Aorta (tissue), 5 donors: Measurements from ENCODE around the gene CCDC116. TPM values are rescaled to one million over a fixed set of nuclear protein-coding genes. Genes with fewer than 3 reads are reported as not detected.
"Not testable (repeated sequence)": the region's sequence is repeated elsewhere in the genome, so short reads cannot be mapped to it uniquely, and the experiment has no call there.

Source experiments
- ATAC-seq: fragments of 200-7000 bp; cut with Tn5 transposase; one replicate; pipeline ENCODE4 v1.9.1; 2022; ENCODE audit warnings: moderate library complexity; ENCODE audit not compliant: low FRiP score
- DNase-seq, 2 donors: peaks; one replicate each; pipeline ENCODE4 v3.0.0-alpha.2; 2020
- H3K27ac ChIP-seq, 2 donors: one replicate each; pipeline ENCODE4 v1.5.1; 2013; ENCODE audit warnings: low read length in 2 of 2, mild to moderate bottlenecking in 2 of 2, moderate library complexity in 2 of 2, control low read depth in 1 of 2, inconsistent platforms in 1 of 2, low read depth in 1 of 2
- H3K27me3 ChIP-seq, 2 donors: one replicate each; pipeline ENCODE4 v1.6.1; 2013; ENCODE audit warnings: control low read depth in 1 of 2, low read length in 1 of 2, mild to moderate bottlenecking in 1 of 2, moderate library complexity in 1 of 2; ENCODE audit not compliant: insufficient read depth in 2 of 2, control insufficient read depth in 1 of 2
- H3K36me3 ChIP-seq, 2 donors: one replicate each; pipeline ENCODE4 v1.6.1; 2013; ENCODE audit warnings: control low read depth in 1 of 2, low read length in 1 of 2, mild to moderate bottlenecking in 1 of 2; ENCODE audit not compliant: insufficient read depth in 2 of 2, control insufficient read depth in 1 of 2
- H3K4me1 ChIP-seq, 2 donors: one replicate each; pipeline ENCODE4 v1.6.1; 2013; ENCODE audit warnings: low read length in 2 of 2, control low read depth in 1 of 2, mild to moderate bottlenecking in 1 of 2, moderate library complexity in 1 of 2; ENCODE audit not compliant: insufficient read depth in 2 of 2, control insufficient read depth in 1 of 2
- H3K4me3 ChIP-seq, 2 donors: one replicate each; pipeline ENCODE4 v1.5.1; 2013; ENCODE audit warnings: low read length in 2 of 2, control low read depth in 1 of 2, mild to moderate bottlenecking in 1 of 2
- H3K9me3 ChIP-seq: one replicate; pipeline ENCODE4 v1.6.1; 2013; ENCODE audit warnings: mild to moderate bottlenecking, low read length; ENCODE audit not compliant: control insufficient read depth
- WGBS, 2 donors: extraction: QIAGEN DNeasy Blood & Tissue Kit; methylation state at CpG; one replicate each; pipeline ENCODE4 v1.1.7; 2013; 5-methylcytosine and 5-hydroxymethylcytosine counted together
- intact Hi-C, 2 donors: fragments of 100-400 bp; cut with DNase I; formaldehyde crosslinking; loops; one replicate each; pipeline versions ENCODE4 v1.14.2 to v1.15.0; 2022
- polyA plus RNA-seq, 2 donors: library from polyadenylated mRNA; stranded (reverse); fragments of 200-250 nt; gene quantifications; one replicate each; pipeline ENCODE4 v1.2.3, GENCODE V29; 2013
- total RNA-seq, 2 donors: library from RNA; stranded (reverse); fragmentation: NEBNext Ultra II Directional; extraction: Animal tissue kit (Norgen Biotek cat#: 25700); gene quantifications; one replicate each; pipeline ENCODE4 v1.2.1, GENCODE V29; 2021
- donor health status: healthy with polysubstance abuse.
- donor health status: Bipolar disorder and iron deficiency.
- donor health status: DM: no; HTN: no; CAD: no.
- donor health status: DM: no; HTN: no; CAD: no.
- donor health status: DM: yes; HTN: yes; CAD: no.

The CCDC116 gene
- total and polyA plus RNA-seq, 4 donors = 1.0 to 2.5 (median 1.8) TPM; not detected in 1

DNA sequence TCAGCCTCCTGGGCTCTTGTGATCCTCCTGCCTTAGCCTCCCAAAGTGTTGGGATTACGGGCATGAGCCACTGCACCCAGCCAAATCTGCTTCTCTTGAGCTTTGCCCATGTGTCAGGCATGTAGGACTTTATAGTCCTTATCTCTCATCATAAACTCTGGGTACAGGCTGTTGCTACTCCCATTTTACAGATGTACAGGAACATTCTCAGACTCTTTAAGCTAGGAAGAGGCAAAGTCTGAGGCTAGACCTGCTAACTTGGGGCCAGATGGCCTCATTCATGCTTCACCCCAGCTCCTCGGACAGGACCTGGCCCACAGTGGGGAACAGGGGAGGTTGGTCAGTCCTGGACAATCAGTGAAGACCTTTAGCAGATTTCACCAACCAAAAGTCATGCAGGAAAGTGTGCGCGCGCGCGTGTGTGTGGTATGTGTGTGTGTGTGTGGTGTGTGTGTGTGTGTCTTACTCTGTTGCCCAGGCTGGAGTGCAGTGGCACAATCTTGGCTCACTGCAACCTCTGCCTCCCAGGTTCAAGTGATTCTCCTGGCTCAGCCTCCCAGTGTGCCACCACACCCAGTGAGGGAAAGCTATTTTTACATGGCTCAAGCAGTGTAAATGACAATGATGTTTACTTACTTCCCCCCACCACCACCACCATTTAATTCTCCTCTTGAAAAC lies 26.5 kb upstream of the CCDC116 start:
- no peaks in the 10 kb centered on the region for H3K4me1 ChIP-seq
- no peaks in the 10 kb centered on the region for H3K9me3 ChIP-seq
- no peak overlapping the region for H3K4me3 ChIP-seq
- intact Hi-C loops = no loop called here
- H3K36me3 ChIP-seq = peaks cover 0 to under 1% of the 10 kb centered on the region in 2 donors
- no peaks in the 10 kb centered on the region for H3K27me3 ChIP-seq
- DNase-seq (no peak), ATAC-seq (no peak)
- no peak overlapping the region for H3K27ac ChIP-seq
- 96 to 97% methylated on average over 7 of the region's 7 CpGs for WGBS, 2 donors

DNA sequence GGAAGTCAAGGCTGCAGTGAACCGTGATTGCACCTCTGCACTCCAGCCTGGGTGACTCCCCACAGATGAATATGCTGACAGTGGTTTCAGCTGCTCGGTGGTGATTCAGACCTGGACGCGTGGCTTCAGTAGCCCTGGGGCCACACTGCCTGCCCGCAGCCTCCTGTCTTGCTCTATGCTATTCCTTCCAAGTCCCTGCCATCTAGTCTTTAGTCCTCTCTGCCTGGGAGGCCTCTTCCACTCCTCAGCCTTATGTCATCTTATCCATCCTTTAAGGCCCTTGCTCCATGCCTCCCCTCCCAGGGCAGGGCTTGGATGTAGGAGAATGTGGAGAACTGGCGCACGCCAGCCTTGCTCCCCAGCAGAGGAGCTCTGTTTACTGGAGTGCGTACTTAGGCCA lies 25.8 kb upstream of the CCDC116 start:
- Histone ChIP-seq H3K27ac (no peak overlapping the region), H3K4me3 (no peak overlapping the region), H3K27me3 (no peaks in the 10 kb centered on the region), H3K36me3 (peaks cover 0 to 3% of the 10 kb centered on the region in 2 donors), H3K9me3 (no peaks in the 10 kb centered on the region), H3K4me1 (no peaks in the 10 kb centered on the region)
- DNase-seq = no peak
- intact Hi-C loops = no loop called here
- 96 to 97% methylated on average over 8 of the region's 8 CpGs for WGBS, 2 donors
- ATAC-seq = no peak

DNA sequence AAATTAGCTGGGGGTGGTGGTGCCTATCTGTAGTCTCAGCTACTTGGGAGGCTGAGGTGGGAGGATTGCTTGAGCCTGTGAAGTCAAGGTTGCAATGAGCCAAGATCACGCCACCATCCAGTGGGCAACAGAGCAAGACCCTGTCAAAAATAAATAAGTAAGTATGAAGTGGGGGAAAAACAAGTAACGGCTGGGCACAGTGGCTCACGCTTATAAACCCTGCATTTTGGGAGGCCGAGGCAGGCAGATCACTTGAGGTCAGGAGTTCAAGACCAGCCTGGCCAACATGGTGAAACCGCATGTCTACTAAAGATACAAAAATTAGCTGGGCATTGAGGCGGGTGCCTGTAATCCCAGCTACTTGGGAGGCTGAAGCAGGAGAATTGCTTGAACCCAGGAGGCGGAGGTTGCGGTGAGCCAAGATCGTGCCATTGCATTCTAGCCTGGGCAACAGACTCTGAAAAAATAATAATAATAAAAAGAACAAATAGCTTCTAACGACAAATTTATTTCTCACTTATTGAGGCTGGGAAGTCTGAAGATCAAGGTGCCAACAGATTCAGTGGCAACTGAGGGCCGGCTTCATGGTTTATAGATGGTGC lies 22.9 kb upstream of the CCDC116 start:
- H3K36me3 ChIP-seq, H3K4me1 ChIP-seq, intact Hi-C loops, H3K4me3 ChIP-seq, H3K27me3 ChIP-seq, DNase-seq, ATAC-seq, H3K27ac ChIP-seq, H3K9me3 ChIP-seq: not testable (repeated sequence)
- 96 to 97% methylated on average over 11 of the region's 11 CpGs for WGBS, 2 donors

DNA sequence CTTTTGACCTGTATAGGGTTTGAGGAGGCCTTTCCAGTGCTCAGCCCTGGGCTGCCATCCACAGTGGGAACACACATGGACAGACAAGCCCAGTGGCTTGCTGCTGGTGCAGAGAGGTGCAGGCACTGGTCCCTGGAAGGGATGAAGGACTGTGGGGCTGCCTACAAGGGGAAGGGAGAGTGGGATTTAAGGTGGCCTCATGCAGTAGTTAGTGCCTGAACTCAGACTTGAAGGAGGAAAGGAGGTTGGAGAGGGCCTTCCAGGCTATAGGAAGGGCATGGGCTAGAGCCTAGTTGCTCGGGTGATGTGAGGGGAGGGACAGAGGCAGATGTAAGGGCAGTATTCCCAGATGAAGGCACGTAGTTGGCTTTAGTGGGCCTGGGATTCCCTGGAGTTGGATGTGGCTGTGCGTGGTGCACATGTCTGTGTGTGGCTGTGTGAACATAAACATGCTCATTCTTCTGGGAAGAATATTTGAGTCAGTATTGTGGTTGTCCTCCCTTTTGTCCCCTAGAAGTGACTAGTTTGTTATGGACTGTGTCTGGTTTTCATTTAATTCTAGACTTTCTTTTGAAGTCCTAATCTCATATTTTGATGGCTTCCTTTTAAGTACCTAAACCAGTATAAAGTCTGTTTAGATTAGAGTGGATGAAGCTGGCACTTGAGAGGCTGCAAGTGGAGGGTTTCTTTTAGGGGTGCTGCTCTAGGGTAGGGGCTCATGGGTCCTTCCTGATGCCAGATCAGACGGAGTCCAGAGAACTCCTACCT lies 21.2 kb upstream of the CCDC116 start:
- Histone ChIP-seq H3K27ac (no peak overlapping the region), H3K4me1 (no peaks in the 10 kb centered on the region), H3K36me3 (peaks cover 0 to 5% of the 10 kb centered on the region in 2 donors), H3K4me3 (no peak overlapping the region), H3K9me3 (no peaks in the 10 kb centered on the region), H3K27me3 (no peaks in the 10 kb centered on the region)
- intact Hi-C loops = no loop called here
- no peak for ATAC-seq
- no peak for DNase-seq
- 79 to 83% methylated on average over 4 of the region's 4 CpGs for WGBS, 2 donors

DNA sequence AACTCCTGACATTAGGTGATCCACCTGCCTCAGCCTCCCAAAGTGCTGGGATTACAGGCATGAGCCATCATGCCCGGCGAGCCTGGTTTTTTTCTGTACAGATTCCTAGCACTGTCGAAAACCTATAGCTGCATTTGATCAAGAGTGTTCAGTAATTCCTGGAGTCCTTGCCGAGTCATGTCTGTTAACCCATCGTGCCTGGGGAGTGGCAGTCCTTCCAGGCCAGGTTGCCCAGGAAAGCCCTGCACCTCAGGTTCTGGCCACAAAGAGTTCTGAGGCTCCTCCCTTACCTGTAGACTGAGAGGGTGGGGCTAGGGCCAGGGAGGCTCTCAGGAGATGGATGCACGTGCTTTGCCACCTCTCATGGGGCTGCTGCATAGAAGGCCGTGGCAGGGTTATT lies 19.7 kb upstream of the CCDC116 start:
- DNase-seq (no peak), ATAC-seq (no peak)
- Histone ChIP-seq H3K4me3 (no peak overlapping the region), H3K36me3 (peaks cover 0 to 5% of the 10 kb centered on the region in 2 donors), H3K4me1 (no peaks in the 10 kb centered on the region), H3K27me3 (no peaks in the 10 kb centered on the region), H3K9me3 (no peaks in the 10 kb centered on the region), H3K27ac (no peak overlapping the region)
- intact Hi-C loops = no loop called here
- WGBS, 2 donors = 86 to 89% methylated on average over 7 of the region's 7 CpGs

DNA sequence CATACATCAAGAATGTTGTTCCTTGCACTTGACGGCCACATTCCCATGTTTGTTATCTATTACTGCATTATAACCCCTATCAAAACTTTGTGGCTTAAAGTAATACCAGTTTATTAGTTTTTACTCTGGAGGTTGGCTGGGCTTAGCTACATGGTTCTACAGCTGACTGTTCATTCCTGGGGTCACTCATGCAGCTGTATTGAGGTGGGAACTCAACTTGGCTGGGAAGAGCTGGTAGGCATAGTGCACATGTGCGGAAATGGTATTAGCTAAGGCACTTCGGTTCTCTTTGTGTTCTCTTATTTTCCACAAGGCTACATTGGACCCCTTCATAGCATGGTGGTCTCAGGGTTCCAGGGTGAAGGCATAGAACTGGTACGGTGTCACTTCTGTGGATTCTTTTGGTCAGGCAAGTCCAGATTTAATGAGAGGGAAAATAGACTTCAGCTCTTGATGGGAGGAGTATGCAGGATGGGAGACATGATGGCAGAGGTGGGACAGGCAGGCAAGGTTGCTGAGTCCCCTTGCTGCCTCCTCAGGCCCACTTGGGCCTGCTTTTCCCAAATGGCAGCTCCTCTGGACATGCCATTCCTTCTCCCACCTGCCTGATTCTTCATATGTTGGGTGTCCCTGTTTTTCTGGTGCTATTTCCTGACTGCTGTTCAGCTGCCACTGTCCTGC lies 18.9 kb upstream of the CCDC116 start:
- whole genome bisulfite sequencing, 2 donors = 84 to 90% methylated on average over 4 of the region's 4 CpGs
- ATAC-seq (no peak), DNase-seq (no peak)
- Histone ChIP-seq H3K27ac (no peak overlapping the region), H3K9me3 (no peaks in the 10 kb centered on the region), H3K4me3 (no peak overlapping the region), H3K36me3 (peaks cover 0 to 5% of the 10 kb centered on the region in 2 donors), H3K4me1 (no peaks in the 10 kb centered on the region), H3K27me3 (no peaks in the 10 kb centered on the region)
- intact Hi-C loops = no loop called here

DNA sequence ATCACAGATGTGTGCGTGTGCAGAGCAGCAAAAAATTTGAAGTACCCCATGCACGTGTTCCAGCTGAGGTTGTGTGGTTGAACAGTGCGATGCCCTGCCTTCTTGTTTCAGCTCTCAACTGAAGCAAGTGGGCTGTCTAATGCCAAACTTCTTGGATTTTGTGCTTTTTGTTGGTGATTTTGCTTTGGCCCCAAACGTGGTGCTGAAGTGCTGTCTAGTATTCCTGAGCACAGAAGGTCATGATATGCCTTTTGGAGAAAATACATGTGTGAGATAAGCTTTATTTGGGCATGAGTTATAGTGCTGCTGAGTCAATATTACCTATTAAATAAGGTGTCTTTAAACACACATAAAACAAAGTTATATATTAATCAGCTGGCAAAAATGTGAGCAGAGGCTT lies 16.8 kb upstream of the CCDC116 start:
- 74% methylated on average over 4 of the region's 4 CpGs for WGBS, 2 donors
- DNase-seq (no peak), ATAC-seq (no peak)
- no peaks in the 10 kb centered on the region for H3K4me1 ChIP-seq
- no peak overlapping the region for H3K27ac ChIP-seq
- intact Hi-C loops = no loop called here
- H3K9me3 ChIP-seq = no peaks in the 10 kb centered on the region
- H3K27me3 ChIP-seq = no peaks in the 10 kb centered on the region
- peaks cover 0 to 5% of the 10 kb centered on the region in 2 donors for H3K36me3 ChIP-seq
- H3K4me3 ChIP-seq = no peak overlapping the region

DNA sequence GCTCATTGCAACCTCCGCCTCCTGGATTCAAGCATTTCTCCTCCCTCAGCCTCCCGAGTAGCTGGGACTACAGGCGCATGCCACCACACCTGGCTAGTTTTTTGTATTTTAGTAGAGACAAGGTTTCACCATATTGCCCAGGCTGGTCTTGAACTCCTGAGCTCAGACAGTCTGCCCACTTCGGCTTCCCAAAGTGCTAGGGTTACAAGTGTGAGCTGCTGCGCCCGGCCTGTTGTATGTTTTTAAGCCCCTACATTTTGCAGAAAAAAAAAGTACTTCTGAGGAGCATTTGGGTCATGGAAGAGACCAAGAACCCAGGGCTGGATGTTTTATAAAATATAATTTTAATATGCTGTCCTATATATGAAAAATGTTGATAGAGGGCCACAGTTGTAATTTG lies 15.2 kb upstream of the CCDC116 start:
- H3K9me3 ChIP-seq, H3K27ac ChIP-seq, H3K27me3 ChIP-seq, H3K4me1 ChIP-seq, DNase-seq, intact Hi-C loops, ATAC-seq, H3K4me3 ChIP-seq, H3K36me3 ChIP-seq: not testable (repeated sequence)
- 89 to 91% methylated on average over 6 of the region's 6 CpGs for WGBS, 2 donors
